ENCODE measurements around the gene RRP15.

Gene RRP15

GRCh38 chr1:218362418-218363076 is 77.5 kb downstream of the RRP15 start:
- DNase-seq (ENCODE audit: low spot score), result no peak

DNA sequence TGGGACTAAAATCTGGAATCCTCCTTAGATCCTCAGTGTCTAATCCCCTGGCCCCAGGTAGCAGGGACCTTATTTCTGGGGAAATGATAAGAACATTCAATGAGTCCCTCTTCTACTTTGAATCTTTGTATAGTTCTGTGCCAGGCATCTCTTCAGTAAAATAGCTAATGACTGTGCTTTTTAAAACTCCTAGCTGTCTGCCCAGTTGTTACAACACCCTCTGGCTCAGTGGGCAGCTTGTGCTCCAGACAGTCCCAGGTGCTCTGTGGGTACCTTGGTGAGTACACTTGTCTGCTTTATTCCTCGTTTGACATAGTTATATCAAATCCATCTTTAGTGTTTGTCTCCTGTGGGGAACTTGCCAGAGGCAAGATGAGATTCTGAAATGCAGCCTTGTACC is 78.0 kb downstream of the RRP15 start:
- DNase-seq (ENCODE audit: low spot score), result no peak

- DNase-seq (ENCODE audit: low spot score), result no peak
Measured at GRCh38 chr1:218364028-218364710, 79.1 kb downstream of the RRP15 start.

DNA sequence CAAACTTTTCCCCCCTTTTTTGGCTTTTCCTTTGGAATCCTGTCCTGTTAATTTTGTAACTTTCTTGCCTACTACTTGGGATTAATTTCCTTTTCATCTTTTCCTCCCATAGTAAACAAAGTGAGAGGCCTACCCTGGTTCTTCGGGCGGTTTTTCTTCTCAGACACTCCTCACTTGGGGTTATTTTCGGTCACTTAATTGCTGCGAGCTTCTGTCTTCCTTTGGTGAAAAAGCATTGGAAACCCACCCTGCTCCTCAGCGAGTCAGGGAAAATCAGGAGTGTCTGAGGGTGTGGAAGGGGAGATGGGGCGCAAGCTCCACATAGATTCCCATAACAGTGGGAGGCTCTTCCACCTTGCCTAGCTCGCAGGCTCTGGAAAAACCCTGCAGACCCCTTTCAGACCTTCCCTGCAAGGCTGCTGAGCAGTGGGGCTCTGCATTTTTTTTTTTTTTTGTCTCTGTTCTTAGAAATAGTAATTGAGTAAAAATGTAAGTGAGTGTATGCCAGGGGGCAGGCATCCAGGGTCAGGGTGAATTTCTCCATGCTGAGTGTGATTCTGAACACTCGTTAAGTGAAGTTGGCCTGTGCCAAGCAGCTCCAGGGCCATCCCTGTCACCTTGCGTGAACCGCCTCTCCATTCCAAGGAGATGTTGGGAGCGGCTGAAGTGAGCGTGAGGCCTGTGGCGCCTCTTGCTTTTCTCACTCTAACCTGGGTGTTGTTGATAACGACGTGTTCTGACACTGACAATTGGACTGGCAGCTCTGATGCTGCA is 80.3 kb downstream of the RRP15 start:
- no peak for DNase-seq (ENCODE audit: low spot score)

- no peak for DNase-seq (ENCODE audit: low spot score)
Measured at GRCh38 chr1:218366322-218367052, 81.4 kb downstream of the RRP15 start.

GRCh38 chr1:218367118-218367517 is 82.0 kb downstream of the RRP15 start:
- no peak for DNase-seq (ENCODE audit: low spot score)

- no peak for DNase-seq (ENCODE audit: low spot score)
Measured at GRCh38 chr1:218368686-218369085, 83.6 kb downstream of the RRP15 start.

DNA sequence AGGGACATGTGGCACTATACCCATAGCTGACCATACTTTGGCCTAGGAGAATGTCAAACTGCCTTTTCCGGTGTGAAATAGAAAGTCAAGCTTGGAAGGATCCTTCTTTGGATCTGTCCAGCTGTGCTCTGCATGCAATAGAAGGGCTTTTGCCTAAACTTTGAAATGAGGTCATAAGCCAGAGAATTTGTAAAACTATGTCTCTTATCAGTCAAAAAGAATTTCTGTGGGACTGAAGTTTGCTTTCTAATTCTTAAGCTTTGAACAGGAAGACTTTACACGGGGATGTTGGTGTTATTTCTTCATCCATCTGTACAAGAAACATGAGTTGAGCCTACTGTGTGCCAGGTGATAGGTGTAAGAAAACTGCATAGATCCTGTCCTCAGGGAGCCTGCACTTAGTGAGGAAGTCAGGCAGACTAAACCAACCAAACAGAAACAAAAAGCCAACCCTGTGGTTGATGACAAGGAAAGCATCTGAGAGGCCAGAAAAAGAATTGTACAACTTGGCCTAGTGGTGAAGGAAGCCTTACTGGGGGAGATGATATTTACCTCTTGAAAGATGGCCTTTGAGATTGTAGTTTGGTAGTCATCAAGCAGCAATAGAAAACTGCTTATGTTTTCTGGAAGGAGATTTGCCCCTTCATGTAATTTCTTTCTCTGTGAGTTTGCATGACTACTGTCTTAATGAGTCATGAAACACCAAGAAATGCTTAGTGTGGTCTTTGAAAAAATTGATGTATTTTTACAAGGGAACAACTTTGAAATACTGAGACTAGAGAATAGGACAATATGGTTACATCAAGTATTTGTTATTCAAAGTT is 84.8 kb downstream of the RRP15 start:
- no peak for DNase-seq (ENCODE audit: low spot score)

GRCh38 chr1:218371927-218372672 is 87.0 kb downstream of the RRP15 start:
- DNase-seq (ENCODE audit: low spot score), result no peak

DNA sequence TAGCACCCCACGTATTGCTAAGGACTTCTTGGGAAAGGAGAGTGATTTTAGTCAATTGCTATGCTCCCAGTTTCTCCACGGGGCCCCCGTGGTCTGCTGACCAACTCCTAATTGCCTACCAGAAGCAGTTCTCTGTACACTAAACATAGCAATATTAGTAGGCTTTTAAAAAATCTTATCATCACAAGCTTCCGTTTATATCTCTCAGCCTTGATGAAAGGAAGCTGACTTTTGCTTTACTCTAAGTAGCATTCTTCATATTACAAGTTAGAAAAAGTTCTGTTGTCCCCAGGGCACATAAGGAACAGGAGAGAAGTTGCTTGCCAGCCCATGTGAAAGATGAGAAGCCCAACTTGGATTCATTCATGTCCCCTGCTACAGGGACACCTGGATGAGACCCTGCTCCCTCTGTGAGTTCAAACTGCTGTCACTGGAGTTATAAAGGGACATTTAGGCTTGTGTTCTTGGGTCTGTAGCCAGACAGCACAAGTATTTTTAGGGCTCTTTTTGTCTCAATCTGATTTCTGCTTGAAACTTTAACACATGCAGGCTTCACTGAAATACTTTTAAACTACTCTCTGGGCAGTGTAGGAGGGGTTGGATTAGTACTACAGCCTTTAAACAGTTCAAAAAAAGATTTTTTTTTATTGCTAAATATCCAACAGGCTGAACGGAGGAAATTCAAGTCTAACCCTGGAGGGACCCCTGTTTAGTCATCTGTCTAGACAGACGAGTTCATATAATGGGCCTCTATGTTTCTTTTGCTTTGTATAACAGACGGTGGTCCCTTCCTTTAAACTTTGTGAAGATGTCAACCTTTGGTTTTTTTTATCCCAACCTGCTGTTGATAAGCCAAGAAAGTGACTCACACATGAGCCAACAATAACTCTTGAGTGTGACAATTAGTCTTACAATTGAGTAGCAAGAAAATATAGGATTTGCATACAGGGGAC is 89.6 kb downstream of the RRP15 start:
- DNase-seq (ENCODE audit: low spot score), result no peak

DNA sequence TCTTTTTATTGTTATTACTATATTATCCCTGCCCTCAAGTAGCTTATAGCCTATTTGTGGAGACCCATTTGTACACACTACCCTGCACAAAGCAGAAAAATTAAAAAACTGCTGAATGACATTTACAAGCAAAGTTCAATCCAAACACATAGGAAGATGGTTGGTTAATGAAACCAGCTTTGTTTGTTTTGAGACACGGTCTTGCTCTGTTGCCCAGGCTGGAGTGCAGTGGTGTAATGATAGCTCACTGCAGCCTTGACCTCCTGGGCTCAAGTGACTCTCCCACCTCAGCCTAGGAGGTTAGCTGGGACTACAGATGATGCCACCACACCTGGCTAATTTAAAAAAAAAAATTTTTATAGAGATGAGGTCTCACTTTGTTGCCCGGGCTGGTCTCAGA is 91.6 kb downstream of the RRP15 start:
- no peak for DNase-seq (ENCODE audit: low spot score)

GRCh38 chr1:218377143-218377660 is 92.1 kb downstream of the RRP15 start:
- DNase-seq (ENCODE audit: low spot score), result no peak

DNA sequence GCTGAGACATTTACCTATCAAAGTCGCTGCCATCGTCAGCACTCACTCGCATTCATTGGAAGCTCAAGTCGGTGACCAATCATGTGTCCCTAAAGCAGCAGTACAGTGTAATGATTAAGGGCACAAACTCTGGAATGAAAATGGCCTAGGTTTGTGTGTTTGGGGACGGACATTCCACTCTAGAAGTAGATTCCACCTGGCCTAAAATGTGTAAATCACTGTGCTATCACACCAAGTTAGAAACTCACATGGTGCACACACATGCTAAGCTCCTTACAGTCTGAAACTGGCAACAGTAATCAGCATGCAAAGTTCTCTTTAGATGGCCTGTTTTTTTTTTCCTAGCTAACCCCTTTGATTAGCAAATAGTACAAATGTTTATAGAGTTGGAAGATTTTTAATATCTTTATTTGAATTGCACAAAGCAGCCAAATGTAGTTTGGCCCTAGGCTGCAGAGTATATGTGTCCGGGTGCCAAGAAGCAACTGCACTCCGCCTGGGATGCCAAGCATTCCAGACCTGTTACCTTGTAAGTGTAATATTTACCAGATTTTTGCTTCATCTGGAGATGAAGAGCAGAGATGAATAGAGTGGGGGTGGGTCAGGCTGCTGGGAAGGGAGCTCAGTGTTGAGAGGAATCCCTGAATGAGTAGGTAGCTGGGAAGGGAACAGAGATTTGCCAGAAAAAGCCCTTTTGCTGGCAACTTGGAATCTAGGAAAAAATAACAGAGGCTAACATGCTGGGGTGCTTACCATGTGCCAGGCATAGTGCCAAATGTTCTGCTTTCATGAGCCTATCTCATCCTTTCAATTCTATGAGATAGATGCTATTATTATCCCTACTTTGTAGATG is 95.3 kb downstream of the RRP15 start:
- no peak for DNase-seq (ENCODE audit: low spot score)

DNA sequence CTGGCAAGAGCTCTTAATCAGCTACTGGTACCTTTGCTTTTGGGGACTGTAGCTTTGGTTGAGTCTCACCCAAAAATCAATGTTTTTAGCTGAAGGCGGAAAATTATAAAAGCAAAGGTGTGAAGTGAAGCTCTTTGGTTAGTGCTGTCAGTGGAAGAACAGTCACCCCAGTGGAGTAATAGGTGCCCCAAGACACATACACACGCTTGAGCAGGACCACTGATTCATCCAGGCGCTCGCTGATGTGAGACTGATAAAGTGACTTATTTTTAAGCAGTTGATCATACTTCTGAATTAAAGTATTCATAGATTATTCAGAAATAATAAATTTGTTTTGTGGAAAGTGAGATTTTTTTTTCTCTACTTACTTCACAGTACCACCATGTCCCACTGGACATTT is 97.2 kb downstream of the RRP15 start:
- no peak for DNase-seq (ENCODE audit: low spot score)

DNA sequence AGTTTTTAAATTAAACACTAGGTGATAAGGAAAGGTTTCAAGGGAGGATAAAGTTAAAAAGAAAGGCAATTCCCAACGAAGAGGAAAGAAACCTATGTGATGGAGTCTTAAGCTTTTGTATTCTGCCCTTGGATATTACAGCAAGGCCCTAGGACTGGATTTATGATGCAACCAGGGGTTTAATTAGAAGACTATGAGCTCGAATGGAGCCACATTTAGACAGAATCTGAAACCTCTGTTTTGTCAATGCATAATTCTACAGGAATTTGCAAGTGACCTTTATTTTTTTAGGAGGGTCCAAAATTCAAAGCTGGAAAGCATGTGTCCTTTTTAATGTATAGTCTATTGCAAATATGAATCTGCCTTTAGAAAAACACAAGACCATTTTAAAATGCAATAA is 98.0 kb downstream of the RRP15 start:
- DNase-seq (ENCODE audit: low spot score), result no peak

DNA sequence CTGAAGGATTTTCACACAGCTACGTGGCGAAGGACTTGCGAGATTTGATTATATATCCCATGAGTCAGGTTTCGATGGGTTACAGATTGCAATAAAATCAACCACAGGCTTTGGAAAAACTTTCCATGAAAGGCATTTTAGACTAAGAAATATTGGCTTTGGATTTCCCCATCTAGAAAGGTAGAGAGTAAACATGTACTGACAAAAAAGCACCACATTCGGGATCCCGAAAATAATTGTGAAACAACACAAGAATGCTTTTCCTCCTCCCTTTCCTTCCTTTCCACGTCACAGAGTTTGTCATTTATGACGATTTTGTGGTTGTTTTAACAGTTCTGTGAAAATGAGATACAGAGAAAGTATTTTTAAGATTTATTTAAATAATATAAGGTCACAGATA is 98.6 kb downstream of the RRP15 start:
- no peak for DNase-seq (ENCODE audit: low spot score)

GRCh38 chr1:218384581-218384993 is 99.5 kb downstream of the RRP15 start:
- no peak for DNase-seq (ENCODE audit: low spot score)
